ENCODE measurements around the gene SGMS1.
"Not testable (repeated sequence)": the region's sequence is repeated elsewhere in the genome, so short reads cannot be mapped to it uniquely, and the experiment has no call there.

SGMS1 gene

DNA sequence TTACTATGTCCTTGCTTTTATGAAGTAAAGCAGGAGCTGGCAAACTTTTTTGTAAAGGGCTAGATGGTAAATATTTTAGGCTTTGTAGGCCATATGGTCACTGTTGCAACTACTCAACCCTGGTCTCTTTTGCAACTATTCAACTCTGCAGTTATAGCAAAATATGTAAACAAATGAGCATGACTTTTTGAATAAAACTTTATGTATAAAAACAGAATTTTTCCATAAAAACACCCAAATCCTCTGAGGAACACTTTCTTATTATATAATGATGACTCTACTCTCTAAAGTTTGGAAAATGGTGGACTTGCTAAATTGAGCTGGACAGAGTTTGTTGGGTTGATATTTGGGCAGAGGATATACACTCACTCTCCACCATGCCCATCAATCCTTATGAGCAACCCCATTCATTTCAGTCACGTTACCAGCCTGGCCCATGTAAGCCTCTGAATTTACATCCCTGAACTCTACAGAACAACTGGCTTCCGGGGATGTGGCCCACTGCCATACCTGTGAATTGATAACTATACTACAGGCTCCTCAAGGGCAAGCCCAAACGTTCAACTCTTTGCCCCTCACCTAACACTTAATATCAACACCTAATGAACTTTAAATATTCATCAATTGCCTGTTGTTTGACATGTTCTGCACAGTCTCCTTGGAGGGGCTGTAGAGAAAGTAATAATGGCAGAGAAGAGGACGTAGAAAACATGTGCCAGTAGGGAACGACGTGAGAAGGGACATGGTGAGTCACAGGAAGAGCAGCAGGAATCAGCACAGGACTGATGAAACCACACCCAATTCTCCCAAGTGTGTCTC is 37.6 kb downstream of the SGMS1 start:
- no peak for DNase-seq (ENCODE audit: extremely low read depth in 1 of 2, low read depth in 1 of 2)

DNA sequence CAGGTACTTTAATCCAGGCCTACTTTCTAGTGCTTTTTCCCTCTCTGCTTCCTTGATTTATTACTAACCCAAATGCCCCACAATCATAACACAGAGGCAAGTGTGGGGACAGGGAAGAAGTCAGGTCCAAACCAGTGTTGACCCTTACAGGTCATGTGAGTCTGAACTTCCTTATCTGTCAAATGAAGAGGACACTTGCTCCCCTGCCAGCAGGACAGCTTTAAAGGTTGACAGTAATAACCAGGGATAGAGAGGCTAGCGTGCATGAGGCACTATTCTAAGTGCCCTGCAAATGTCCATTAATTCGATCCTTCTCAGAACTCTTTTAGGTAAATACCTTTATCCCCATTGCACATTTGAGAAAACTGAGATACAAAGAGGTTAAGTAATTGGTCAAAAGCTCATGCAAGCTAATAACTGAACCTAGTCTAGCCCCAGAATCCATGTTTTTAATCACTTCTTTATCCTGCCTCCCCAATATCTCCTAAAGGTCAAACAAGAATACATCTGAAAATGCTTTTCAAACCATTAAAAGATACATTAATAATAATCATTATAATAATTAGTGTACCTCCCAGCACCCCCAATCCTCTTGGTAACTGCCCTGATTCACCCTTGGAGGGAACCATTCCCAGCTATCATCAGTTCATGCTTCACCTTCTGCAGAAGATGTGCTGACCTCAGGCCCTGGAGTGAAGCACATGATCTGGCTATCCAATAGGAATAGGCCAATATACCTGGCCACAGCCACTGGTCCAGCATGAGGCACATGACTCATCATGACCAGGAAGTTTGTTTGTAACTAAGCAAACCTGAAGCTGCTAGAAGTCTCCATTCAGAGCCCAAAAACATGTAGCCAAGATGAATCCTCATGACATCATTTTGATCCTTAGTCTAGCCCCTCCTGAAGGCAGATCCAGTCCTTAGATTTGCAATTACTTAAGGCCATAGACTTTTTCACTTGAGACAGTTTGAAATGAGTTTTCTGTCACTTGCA is 40.7 kb downstream of the SGMS1 start:
- DNase-seq (ENCODE audit: extremely low read depth in 1 of 2, low read depth in 1 of 2), result no peak

DNA sequence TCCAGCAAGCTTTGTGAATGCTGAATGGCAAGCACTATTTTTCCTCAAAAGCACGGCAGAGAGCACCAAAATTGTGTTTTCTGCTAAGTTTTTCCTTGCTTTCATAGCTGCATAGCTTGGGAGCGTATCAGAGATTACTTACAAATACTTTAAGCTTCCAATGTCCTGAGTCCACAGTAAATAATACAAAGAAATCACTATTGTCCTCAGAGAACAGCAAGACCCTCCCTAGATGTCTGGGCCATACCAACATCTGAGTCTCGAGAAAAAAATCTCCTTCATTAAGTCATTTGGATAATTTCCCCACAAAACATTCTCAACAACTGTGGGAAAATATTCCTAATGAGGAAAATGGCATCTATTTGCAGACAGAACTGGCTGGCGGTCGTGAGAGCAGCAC is 41.7 kb downstream of the SGMS1 start:
- DNase-seq (ENCODE audit: extremely low read depth in 1 of 2, low read depth in 1 of 2), result no peak

DNA sequence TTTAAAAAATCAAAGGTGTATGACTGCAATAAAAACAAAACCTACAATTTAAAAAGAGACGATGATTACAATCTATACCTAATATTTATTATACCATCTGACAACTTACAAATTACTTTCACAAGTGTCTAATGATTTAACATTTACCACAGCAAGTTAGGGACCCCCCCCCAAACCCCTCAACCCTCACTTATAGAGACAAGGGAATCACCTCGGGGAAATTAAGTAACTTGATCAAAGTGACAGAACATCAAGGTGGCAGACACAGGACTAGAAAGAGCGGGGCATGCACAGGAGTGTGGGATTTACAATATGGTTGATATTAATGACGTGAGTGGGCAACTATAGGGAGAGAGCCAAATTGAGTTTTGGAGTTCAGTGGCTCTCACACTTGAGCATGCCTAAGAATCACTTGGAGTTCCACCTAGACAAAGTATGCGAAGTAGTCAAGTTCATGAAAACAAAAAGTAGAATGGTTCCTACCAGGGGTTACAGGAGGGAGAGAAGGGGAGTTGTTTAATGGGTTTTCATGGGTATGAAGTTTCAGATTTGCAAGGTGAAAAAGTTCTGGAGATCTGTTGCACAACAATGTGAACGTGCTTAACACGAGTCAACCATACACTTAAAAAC is 43.4 kb downstream of the SGMS1 start:
- no peak for DNase-seq (ENCODE audit: extremely low read depth in 1 of 2, low read depth in 1 of 2)

DNA sequence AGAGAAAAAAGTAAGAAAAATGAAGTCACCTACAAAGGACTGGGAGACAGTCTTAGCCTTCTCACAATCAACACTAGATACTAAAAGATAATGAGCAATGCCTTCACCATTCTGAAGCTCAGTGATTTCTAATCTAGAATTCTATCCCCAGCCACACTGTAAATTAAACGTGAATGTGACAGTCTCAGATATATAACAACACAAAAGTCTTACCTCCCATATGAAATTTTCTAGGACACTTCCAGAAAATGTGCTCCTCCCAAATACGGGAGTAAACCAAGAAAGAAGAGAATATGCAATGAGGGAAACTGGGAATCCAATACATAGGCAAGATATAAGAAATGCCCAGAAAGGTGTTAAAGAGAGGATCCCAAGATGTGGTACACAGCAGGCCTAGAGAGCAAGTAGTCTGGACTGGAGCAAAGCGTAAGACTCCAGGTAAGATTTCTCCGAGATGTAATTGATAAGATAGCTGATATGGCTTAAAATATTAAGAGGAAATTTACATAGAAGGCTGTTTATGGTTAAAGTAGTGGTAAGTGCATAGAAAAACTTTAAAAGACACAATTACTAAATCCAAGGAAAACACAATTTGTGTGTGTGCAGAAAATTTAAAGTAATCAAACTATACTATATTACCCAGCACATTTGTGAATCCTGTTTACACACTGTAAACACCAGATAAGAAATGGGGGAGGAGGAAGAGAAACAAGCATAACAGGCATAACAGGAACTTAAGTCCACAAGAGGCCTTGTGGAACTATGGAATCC is 44.1 kb downstream of the SGMS1 start:
- DNase-seq (ENCODE audit: extremely low read depth in 1 of 2, low read depth in 1 of 2), result no peak

DNA sequence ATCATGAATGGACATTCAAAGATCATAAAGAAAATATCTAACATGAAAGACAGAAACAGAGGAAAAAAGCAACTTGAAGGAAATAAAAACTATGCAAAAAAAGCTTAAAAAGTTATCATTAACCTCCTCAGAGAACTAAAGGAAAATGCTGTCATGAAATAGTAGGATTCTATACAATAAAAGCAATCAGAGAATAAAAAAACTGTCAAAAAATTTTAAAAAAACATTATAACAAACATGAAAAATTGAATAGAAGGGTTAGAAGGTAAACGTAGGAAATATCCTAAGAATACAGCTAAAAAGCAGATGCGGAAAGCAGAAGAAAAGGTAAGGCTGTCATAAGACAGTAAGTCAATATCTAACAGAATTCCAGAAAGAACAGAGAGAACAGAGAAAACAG is 44.8 kb downstream of the SGMS1 start:
- no peak for DNase-seq (ENCODE audit: extremely low read depth in 1 of 2, low read depth in 1 of 2)

DNA sequence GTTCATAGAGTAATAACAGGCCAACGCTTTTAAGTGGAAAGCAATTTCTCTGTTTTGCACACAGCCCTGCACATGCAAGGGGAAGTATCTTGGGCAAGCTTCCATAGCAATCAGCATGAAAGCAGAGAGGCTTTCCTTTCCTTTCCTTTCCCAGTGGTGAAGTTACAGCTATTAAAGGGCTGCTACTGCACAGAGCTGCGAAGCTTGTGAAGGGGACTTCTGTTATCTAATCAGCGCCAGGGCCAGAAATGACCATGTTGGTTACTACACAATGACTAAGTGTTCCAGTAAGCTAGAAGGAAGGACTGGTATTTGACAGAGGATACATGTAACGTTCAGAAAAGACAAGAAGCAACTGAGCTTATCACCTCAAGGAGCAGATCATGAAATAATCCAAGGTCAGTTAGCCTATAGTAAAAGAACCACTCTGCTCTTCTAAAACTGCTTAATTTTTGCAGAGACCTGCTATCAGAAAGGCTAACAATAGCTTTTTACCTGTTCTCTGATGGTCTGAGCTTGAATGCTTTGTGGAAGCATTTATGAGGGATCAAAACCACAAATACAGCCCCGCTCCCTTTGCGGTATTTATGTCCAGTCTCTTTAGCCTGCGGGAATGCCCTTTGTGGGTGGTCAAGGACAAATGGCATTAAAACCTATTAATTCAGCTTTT is 45.9 kb downstream of the SGMS1 start:
- no peak for DNase-seq (ENCODE audit: extremely low read depth in 1 of 2, low read depth in 1 of 2)

DNA sequence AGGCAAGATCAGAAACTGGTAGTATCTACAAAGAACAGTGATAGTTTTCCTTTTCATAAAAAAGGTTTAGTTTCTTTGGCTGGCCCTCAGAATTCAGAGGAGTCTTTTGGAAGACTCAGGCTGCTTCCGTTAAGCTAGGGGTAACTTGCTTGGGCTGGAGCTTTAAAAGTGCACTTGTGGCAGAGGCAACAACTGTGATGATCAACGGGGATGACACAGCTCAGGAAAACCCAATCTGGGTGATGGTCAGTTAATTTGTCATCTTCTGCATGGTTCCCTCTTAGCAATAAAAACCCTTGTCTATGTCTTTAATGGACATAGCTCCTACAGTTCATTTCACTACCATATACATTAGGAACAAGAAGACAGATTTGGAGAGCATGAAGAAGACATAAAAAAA is 46.7 kb downstream of the SGMS1 start:
- DNase-seq (ENCODE audit: extremely low read depth in 1 of 2, low read depth in 1 of 2), result no peak

DNA sequence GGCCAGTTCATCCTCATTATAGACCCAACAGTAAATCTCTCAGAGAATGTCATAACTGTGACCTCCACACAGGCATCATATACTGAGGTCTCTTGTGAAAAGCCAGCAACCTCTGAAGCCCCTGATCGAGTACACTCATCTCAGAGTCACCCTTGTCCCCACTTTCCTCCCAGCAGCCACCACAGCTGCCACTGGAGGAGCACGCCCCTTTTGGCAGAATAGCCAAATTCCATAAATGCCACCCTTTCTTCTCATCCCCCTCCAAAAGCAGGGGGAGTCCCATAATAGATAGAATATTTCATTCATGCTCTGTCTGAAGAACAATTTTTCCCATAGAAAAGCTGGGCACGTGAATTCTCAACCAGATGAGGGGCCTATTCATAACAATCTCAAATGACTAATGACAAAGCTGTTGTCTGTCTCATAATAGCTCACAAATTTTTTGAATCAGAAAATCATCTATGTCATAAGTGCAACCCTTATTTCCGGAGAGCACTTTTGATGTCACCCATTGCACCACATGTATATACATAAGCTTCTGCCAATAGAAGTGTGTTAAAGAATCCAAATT is 47.4 kb downstream of the SGMS1 start:
- DNase-seq (ENCODE audit: extremely low read depth in 1 of 2, low read depth in 1 of 2), result no peak

DNA sequence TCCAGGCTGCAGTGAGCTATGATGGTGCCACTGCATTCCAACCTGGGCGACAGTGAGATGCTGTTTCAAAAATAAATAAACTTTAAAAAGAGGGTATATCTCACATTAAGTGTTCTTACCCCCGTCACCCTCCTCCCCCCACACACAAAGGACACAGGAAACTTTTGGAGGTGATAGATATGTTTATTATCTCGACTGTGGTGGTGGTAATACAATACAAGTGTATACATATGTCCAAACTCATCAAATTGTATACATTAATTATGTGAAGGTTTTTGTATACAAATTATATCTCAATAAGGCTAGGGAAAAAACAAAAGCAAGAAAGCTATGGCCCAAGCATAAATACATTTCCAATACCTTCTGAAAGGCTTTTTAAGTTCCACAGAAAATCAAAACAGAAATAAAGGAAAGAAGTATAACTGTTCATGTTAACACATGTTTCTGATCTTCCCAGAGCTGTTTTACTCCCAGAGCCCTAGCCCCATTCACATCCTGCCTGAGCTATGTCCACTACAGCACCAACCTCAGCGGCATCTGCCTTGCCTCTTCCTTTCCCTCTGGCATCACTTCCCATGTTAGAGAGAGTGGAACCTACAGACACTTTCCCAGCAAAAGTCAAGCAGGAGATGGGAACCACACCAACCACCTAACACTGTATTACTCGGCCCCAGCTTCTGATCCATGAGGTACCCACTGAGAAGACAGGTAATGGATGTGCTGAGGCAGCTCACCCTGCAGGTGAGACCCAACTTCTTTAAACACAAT is 48.1 kb downstream of the SGMS1 start:
- no peak for DNase-seq (ENCODE audit: extremely low read depth in 1 of 2, low read depth in 1 of 2)

DNA sequence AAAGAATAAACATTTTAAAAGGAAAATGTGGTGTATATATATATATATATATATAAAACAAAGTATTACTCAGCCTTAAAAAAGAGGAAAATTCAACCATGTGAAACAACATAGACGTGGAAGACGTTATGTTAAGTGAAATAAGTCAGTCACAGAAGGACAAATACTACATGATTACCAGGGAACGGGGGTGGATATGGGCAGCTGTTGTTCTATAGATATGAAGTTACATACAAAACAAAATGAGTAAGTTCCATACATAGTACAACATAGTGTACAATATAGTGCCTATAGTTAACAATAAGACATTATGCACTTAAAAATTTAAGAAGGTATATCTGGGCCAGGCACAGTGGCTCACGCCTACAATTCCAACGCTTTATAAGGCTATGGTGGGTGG is 48.8 kb downstream of the SGMS1 start:
- DNase-seq (ENCODE audit: extremely low read depth in 1 of 2, low read depth in 1 of 2), result no peak

DNA sequence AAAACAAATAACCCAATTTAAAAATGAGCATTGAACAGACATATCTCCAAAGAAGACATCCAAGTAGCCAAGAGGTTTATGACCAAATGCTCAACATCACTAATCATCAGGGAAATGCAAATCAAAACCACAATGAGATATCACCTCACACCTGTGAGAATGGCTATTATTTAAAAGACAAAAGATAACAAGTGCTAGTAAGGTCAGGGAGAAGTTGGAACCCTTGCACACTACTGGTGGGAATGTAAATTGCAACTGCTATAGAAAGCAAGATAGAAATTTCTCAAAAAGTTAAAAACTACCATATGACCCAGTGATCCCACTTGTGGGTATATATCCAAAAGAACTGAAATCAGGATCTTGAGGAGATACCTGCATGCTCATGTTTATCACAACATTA is 49.5 kb downstream of the SGMS1 start:
- no peak for DNase-seq (ENCODE audit: extremely low read depth in 1 of 2, low read depth in 1 of 2)

DNA sequence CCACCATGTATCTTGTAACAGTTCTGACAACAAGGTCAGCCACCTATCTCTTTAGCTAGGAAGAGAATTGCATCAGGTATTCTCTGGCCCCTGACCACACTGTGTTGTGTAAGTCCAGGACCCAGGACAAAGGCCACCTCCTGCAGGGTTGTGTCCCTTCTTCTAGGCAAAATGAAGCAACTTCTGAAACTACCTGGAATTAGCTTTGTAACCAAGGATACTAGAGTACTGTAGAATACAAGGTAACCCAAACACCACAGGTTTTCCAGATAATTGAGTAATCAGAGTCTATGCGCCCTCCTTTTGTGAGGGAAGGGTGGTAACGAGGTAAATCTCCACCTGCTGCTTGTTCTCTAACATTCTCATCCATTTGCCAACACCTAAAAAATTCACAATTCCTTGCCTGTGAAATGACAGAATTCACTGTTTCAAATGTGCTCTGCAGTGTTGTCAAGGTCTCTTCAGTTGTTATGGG is 51.7 kb downstream of the SGMS1 start:
- no peak for DNase-seq (ENCODE audit: extremely low read depth in 1 of 2, low read depth in 1 of 2)

DNA sequence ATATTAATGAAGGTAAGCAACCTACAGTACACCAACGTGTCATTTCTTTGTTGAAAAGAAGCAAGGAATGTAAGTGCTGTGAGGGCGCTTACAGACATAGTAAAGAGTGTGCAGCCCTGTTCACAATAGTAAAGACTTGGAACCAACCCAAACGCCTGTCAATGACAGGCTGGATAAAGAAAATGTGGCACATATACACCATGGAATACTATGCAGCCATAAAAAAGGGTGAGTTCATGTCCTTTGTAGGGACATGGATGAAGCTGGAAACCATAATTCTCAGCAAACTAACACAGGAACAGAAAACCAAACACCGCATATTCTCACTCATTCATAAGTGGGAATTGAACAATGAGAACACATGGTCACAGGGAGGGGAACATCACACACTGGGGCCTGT is 55.0 kb downstream of the SGMS1 start:
- not testable (repeated sequence) for DNase-seq (ENCODE audit: extremely low read depth in 1 of 2, low read depth in 1 of 2)

DNA sequence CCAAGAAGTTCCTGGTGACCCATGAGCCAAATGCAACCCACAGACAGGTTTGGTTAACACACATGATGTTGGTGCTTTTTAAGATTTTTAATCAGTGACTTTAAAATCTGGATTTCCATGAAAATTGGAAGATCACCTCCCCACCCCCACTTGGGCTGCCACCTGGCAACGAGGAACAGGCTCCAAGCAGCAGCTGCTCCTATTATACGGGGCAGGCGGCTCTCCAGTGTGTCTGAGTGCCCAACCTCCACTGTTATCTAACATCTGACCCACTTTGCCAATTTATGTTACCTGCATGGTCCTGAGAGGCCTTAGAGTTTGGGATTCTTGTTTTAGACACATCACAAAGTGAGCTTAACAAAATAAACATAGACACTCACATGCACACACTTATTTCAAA is 56.4 kb downstream of the SGMS1 start:
- DNase-seq (ENCODE audit: extremely low read depth in 1 of 2, low read depth in 1 of 2), result no peak

DNA sequence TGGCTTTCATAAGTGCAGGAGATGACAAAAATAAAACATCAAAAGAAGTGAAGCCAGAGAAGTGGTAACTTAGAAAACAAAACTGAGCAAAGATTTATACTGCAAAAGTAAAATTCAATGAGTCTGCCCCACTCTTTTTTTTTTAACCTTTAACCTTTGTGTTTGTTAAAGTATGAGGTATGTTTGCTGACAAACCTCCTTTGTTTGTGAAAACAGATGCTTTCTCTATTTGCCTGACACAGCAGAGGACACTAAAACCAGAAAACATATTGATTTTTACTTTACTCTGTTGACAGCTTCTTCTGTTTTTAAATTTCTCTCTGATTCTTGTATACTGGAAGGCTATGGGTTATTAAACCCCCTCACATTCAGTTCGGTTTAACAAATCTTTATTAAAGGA is 57.6 kb downstream of the SGMS1 start:
- DNase-seq (ENCODE audit: extremely low read depth in 1 of 2, low read depth in 1 of 2), result no peak

DNA sequence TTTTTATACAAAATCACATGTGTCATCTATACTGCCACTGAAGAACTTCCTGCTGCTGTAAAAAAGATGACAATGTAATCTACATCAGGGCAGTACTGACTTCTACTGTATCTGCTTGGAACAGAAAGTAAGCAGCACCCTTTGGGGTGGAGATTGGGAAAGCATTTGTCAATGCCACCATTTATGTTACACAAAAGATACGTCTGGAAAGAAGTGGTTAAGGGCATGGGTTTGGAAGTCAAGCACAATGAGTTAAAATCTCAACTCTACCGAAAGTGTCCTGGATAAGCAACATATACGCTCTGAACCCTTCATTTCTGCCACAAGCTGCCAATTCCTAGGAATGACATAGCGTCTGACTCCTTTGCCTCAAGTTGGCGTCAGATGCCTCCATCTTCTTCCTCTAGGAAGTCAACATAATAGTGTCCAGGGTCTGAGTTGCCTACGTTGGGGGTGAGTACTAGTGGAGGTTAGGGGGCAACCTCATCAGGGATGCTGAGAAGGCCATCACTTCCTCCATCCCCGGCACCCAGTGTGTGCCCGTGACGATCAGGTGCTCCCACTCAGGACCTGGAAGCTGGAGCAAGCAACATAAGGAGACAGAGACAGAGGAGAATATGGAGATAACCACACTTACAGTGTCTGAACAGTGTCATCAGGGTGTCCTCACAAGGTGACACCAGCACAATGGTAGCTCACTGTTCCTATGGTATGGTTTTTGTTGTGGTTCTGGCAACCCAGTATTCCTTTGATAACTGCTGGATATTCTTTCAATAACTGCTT is 58.3 kb downstream of the SGMS1 start:
- DNase-seq (ENCODE audit: extremely low read depth in 1 of 2, low read depth in 1 of 2), result no peak

DNA sequence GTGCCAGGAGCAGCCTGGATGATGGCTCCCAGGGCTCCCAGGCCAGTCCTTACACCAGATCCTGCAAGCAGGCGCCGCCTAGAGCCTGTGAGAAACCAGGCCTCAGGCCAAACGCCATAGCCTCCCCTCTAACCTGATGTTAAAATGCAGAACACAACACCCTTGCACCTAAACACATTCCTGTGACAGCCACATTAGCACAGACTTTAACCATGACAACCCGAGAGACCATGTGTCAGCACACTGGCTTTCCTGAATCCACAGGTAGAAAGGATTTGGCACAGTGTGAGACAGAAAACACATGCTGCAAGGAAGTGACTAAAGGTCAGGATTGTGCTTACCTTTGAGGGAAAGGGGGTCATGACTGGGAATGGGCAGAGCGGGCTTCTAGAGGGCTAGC is 59.9 kb downstream of the SGMS1 start:
- DNase-seq (ENCODE audit: extremely low read depth in 1 of 2, low read depth in 1 of 2), result no peak
